ENCODE data around the gene IFT43.

Gene IFT43

DNA sequence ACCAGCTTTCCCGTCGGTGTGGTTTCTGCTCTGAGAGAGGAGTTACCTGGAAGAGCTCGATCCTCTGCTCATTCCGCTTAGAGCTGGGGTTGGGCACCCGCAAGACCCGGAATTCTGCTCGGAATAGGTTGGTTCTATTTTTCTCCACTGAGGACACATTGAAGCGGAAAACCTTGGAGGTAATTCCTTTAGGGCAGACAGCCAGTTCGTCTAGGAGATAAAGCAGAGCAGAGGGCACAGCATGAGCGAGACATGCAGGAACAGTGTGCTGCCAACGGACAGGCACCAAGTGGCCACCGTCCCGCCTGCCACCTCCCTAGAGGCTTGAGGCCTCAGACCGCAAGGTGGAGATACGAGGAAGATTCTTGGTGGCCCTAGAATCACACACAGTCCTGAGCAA lies 14.1 kb upstream of the IFT43 start:
- Histone ChIP-seq H3K27ac (no peak overlapping the region), H3K4me3 (no peak overlapping the region)
- DNase-seq (ENCODE audit: low spot score), result no peak
- no peak for TF ChIP-seq CTCF (IDR thresholded peaks at IDR 0.05)

- H3K4me3 ChIP-seq, result no peak overlapping the region
Observed at GRCh38 chr14:75972801-75973421, 12.7 kb upstream of the IFT43 start.

DNA sequence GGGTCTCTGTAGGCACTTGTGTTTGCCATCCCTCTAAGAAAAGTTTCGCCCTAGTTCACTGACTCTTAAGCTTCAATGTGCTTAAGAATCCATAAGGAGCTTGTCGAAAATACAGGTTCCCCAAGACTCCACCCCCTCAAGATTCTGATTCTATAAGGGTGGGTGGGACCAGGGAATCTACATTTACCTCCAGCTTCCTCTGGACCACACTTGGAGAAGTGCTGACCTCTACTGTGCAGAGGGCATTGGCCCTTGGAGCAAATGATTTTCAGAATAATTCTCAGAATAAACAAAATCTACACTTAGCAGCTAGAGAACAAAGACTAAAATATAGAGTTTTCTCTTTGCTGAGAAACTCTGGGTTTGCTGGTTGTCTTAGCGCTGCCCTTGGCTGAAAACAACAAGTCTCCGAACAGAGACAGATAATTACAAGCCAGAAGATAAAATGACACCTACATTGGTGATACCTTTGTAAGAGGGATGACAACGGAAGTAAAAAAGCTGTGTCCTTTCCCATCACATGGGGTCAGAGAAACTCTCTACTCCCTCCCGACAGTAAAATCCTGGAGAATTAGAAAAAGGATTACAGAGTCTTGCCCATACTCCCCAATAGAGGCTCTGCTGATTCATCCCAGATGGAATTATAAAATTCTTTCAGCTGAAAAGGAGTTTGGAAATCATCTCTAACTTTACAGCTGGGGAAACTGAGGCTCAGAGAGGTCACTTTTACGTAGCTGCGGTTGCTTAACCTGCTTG lies 8.6 kb upstream of the IFT43 start:
- TF ChIP-seq CTCF (IDR thresholded peaks at IDR 0.05), result no peak
- peak overlapping the region; percentile 12 for H3K4me3 ChIP-seq
- DNase-seq (ENCODE audit: low spot score), result no peak
- no peak overlapping the region for H3K27ac ChIP-seq

More at GRCh38 chr14:75972801-75973421, 12.7 kb upstream of the IFT43 start:
- no peak for TF ChIP-seq CTCF (IDR thresholded peaks at IDR 0.05)
- no peak for DNase-seq (ENCODE audit: low spot score)
- no peak overlapping the region for H3K27ac ChIP-seq

DNA sequence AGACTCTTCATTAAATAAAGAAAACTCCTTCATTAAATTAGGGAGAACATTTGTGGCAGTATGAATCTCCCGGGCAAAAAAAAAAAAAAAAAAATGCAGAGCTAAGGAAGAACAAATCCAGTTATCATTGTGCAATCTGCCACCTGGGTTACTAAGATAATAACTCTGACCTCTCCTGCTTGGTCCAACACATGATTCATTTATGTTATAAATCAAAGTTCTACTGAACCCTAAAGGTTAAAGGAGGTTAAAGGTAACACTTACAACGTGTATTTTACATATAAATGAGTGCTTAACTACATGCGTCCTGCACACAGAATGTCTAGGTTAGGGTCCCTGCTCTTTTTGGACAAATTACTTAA lies 8.0 kb upstream of the IFT43 start:
- no peak for TF ChIP-seq CTCF (IDR thresholded peaks at IDR 0.05)
- Histone ChIP-seq H3K27ac (no peak overlapping the region), H3K4me3 (no peak overlapping the region)
- no peak for DNase-seq (ENCODE audit: low spot score)

- Histone ChIP-seq H3K4me3 (peak overlapping the region; percentile 92), H3K27ac (peak overlapping the region in 1 of 2 donors; percentile 97)
- DNase-seq (ENCODE audit: low spot score), result no peak
- TF ChIP-seq CTCF (IDR thresholded peaks at IDR 0.05), result no peak
Observed at GRCh38 chr14:75978249-75978731, 7.3 kb upstream of the IFT43 start.

DNA sequence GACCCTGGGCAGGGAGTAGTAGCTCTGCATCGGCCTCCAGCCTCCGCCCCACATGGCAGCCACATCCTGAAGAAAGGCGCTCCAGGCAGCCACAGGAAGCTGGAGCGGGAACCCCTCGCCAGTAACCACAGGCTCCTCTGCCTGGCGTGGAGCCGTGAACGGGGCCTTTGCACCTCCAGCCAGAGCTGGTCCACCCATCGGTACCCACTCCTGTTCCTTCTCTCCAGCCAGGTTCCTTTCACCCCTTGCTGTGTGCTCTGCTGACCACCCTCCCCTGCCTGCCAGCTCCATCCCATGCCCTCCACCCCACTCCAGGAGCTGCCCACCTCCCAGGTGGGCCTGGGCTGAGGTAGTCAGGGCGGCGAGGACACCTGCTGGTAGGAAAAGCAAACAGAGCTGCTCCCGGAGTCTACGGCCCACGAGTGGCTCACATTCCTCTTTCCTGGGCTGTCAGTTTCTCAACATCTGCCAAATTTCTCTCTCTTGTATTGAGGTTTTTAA lies 6.4 kb upstream of the IFT43 start:
- H3K27ac ChIP-seq, result peak overlapping the region; percentile 92 to 97
- DNase-seq (ENCODE audit: low spot score), result no peak
- peak; percentile 54 for TF ChIP-seq CTCF (IDR thresholded peaks at IDR 0.05)
- H3K4me3 ChIP-seq, result peak overlapping the region; percentile 92

Measured in coronary artery (tissue), 2 donors.